Tongue (tissue), 2 donors: ENCODE data around the gene TMEM132D. TPM values are rescaled to one million over a fixed set of nuclear protein-coding genes. Genes with fewer than 3 reads are reported as not detected.

Experiments used
- DNase-seq: peaks from one replicate; pipeline ENCODE4 v3.0.0-alpha.2; 2015
- total RNA-seq: library from RNA; depleted of rRNA; stranded (reverse); fragments of >200 nt; gene quantifications from one replicate; pipeline ENCODE4 v1.2.3, GENCODE V29; 2014

Gene TMEM132D
- total RNA-seq, 1 donor from 2014 or later: 1.1 TPM

DNA sequence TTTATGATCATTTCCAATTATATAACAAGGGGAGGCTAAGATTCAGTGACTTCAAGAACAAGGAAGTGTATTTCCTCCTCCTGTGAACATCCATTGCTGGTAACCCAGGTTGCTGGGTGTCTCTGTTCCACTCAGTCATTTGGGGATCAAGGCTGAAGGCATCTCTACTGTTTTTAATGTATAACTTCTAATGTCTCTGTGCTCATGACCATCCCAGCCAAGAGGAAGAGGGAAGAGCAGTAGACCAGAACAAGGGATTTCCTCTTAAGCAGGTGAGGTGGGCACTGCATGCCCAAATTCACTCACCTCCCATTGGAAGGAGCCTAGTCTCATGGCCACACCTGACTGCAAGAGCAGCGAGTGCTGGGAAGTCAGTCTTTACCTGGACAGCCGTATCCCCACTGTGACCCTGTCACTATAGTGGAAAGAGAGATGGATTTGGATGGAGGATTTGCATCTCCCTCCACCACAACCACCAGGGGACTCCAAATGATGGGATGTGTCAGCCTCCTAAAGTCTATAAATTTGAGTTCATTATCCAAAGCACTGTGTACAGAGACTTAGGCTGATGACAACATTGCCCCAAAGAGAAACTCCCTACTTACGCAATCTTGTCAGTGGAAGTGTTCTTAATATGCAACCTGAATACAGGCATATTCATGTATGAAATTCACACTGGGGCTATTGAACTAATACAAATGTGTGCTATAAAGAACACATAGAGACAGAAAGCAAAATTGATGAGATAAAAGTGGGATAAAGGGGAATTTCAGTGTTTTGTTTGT, 368.7 kb downstream of the TMEM132D start:
- no peak for DNase-seq

DNA sequence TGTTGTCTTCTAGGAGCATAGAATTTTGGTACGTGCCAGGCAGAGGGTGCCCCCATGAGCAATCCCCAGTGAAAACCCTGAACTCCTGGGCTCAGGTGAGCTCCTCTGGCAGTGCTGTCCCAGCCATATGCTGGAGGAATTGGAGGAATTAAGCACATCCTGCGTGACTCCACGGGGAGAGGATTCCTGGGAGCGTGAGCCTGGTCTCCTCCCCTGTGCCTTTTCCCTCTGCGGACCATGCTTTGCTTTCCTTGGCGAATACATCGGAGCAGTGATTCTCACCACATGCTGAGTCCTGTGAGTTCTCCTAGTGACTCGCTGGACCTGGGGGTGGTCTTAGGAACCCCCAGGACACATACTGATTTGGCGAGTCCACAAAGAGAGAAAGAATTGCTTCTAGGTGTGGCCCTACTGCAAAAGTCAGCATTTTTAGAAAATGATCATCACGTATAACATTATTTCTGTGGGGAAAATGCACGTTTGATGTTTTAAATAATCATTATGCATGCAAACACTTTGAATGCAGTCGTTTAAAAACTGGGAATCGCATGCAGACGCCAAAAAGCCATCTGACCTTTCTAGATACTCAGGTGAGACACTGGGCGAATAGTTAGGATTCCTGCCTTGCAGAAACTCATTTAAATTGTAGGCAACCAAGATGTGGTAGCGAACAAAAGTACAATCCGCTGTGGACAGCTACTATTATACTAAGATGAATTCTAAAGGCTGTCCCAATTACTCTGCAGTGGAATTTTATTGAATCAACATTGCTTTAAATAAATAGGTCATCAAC, 370.9 kb downstream of the TMEM132D start:
- no peak for DNase-seq

DNA sequence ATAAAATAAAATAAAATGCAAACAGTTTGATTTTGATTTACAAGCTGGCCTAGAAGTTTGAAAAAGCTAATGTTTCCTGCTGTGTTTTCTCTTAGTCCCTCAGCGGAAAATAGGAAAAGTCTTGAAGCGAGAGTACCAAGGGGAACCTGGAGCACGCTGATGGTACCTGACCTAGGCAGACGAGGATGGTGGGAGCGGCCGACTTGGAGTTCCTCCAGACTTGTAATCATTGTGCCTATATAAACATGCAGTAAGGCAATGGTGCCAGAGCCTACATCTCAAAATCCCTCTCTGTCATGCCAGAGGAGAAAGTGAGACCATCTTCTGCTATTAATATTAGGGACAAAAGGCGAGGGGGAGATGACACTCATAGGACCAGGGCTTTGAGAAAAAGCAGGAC, 371.7 kb downstream of the TMEM132D start:
- DNase-seq: no peak

DNA sequence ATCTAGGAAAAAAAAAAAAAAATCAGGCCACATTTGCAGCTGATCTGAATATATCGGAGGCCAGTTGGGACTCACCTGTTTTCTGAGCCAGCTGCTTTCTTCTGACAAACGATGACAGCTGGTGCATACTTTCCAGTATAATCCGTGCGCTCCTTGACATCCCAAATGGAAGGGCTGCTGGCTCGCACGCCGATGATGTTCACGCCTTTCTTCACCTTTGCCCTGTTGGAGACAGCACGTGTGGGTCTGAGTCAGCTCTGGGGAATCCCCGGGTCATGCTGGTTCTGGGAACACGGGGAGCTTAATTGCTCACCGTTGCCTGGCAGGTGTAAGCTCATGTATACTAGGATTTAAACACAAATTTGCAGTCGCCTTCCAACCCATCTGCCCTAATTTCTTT, 372.8 kb downstream of the TMEM132D start:
- peak; percentile 83 for DNase-seq

DNA sequence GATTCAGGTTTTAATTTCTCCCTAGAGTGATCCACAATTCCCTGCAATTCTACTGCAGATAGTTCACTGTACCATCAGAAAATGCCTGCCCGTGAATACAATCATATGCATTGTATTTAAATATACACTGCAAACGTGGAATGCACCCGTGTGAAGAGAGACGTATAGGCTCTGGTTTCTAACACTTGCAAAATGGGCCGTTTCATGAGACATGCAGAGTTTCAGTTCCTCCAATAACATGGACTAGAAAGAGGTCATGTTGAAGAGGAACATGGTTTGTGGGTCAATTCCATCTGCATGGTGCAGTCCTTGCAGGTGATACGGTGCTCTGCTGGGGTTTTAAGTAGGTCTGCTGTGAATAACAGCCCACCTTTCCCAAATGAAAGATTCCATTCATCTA, 373.3 kb downstream of the TMEM132D start:
- DNase-seq: peak; percentile 17

DNA sequence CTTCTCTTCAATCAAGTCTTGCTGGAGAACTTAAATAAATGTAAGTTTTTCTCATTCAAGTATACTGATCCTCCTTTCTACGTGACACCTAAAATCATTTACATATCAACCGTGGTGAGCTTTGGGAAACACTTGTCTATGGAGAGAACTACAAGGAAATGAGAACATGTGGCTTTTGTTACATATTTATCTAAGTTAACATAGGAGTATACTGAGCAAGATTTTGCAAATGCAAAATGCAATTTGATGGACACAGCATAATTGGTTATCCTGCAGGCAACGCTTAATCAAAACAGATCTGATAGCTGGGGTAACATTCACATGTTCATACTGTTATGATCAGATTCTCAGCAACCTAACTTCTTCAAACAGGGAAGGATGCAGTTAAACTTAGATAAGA, 376.3 kb downstream of the TMEM132D start:
- DNase-seq: no peak

- no peak for DNase-seq
Measured at GRCh38 chr12:129523621-129524020, 380.2 kb downstream of the TMEM132D start.

- no peak for DNase-seq
Measured at GRCh38 chr12:129520739-129521138, 383.1 kb downstream of the TMEM132D start.

DNA sequence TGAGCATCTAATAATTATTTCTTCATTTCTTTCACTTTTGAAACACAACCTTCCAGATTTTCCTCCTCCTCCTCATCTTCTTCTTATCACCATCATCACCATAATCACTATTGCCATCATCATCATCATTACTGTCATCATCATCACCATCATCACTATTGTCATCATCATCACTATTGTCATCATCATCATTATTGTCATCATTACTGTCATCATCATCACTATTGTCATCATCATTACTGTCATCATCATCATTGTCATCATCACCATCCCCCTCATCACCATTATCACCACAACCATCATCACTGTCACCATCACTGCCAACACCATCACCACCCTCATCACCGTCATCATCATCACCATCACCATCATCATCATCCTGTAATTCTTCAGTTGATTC, 400.0 kb downstream of the TMEM132D start:
- no peak for DNase-seq

GRCh38 chr12:129496226-129496625, 407.6 kb downstream of the TMEM132D start:
- DNase-seq: no peak

GRCh38 chr12:129494766-129495165, 409.1 kb downstream of the TMEM132D start:
- no peak for DNase-seq

GRCh38 chr12:129494260-129494659, 409.6 kb downstream of the TMEM132D start:
- DNase-seq: no peak

- DNase-seq: no peak
Measured at GRCh38 chr12:129489100-129489676, 414.6 kb downstream of the TMEM132D start.

DNA sequence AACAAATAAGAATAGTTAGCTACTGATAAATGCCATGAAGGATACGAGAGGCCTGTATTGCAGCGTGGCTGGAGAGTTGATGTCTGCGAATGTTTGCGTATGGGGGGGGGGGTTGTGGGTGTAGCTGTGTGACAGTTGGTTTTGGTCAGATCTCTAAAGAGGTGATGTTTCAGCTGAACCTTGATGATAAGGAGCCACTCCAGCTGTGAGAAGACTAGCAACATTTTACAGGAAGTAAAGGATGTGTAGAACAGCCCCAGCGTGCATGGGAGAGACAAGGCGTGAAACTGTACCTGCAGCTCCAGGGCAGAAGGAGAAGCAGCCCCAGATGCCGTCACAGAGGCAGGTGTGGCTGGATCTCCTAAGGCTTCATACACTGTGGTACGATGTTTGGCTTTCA, 416.9 kb downstream of the TMEM132D start:
- no peak for DNase-seq

DNA sequence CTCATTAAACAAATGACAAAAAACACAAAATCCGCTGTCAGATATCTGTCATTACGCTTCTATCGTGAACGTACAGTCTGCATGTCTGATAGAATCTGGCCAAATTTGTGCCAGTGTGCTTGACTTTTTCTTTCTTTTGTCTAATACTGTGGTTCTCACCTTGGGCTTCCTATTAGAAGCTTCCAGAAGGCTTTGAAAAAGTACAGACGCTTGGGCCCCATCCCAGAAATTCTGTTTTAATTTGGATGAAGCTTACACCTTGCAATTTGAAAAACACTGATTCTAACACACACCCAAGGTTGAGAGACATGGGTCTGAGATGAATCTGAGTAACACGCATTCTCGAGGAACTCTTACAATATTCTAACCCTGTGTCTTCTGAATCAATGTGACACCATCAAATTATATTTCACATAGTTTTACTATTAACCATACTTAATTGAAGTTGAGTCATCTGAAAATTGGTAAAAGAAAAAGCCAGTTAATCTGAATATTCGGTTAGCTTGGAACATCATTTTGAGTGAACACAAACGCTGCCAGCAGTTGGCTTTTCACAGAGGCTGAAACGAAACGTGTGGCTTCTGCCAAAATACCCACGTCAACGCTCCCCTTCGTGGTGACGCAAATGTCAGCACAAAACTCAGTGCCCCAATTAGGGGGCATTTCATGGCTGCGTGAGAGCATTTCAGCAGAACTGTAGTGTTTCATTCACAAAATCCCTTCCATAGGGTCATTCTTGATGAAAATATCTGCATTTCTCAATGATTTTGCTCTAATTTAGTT, 420.5 kb downstream of the TMEM132D start:
- peak; percentile 48 for DNase-seq

- DNase-seq: peak; percentile 28
Measured at GRCh38 chr12:129481921-129482320, 421.9 kb downstream of the TMEM132D start.

- no peak for DNase-seq
Measured at GRCh38 chr12:129470196-129470595, 433.6 kb downstream of the TMEM132D start.

DNA sequence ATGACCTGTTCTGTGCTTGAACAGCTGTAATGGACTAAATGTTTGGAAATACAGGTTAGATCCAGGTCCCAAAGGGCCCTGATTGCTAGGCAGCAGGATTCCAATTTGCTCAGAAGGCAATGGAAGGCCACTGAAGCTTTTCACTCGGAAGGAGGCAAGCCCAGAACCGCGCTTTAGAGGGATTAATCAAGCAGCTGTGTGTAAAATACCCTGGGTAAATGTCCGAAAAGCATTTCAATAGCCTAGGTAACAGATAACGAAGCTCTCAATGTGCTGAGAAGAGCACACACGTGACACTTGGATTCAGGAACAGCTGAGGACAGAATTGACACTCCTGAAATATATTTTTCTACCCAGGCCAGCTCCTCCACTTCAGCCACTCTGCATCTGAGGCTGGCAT, 436.1 kb downstream of the TMEM132D start:
- peak; percentile 15 for DNase-seq

- DNase-seq: no peak
Measured at GRCh38 chr12:129467289-129467688, 436.5 kb downstream of the TMEM132D start.

DNA sequence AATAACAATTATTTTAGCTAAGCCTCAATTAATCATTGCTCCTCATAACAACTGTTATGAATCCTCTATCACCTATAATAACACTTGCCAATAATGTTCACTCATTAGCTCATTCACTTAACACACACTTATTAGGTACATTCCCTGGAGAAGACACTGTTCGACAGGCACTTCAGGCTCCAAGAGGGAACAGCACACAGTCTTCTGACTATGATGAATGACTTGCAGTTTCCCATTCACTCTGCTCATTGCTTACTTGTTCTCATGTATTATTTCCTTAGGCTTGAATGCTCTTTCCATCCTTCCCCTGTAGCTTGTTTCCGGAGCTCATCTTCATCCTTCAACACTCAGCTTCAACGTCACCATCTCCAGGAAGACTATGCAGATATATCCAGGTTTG, 437.3 kb downstream of the TMEM132D start:
- DNase-seq: no peak

GRCh38 chr12:129459886-129460285, 443.9 kb downstream of the TMEM132D start:
- DNase-seq: no peak

GRCh38 chr12:129446696-129447095, 457.1 kb downstream of the TMEM132D start:
- no peak for DNase-seq
